IMR-90 (cell line): ENCODE measurements around the gene PIK3IP1. TPM values are rescaled to one million over a fixed set of nuclear protein-coding genes. Genes with fewer than 3 reads are reported as not detected.

Experiments
- ATAC-seq: fragments of 200-7000 bp; cut with Tn5 transposase; 2 replicates; pipeline ENCODE4 v1.9.1; 2020; ENCODE audit warnings: low read depth, mild to moderate bottlenecking, moderate library complexity
- BruUV-seq: library from RNA; stranded (reverse); fragments of 400-500 nt; replicated peaks from 2 replicates; lab custom pipeline; 2021; lab: Mats Ljungman, UMichigan
- CTCF ChIA-PET: fragments of 300-600 bp; formaldehyde crosslinking; extraction: SDS; loops from one replicate; lab custom pipeline; 2021; ENCODE audit warnings: antibody characterized with exemption; lab: Yijun Ruan, JAX
- POLR2A ChIA-PET: fragments of 300-600 bp; sonication (Branson Sonifier 250); formaldehyde crosslinking; loops from one replicate; lab custom pipeline; 2022; ENCODE audit warnings: antibody characterized with exemption; ENCODE audit not compliant: unreplicated experiment; lab: Charles Lee
- DNase-seq: peaks from one replicate; pipeline ENCODE4 v3.0.0; 2013
- H2AFZ ChIP-seq: replicated peaks from 2 replicates; pipeline ENCODE3; 2013; ENCODE audit warnings: low read length, mild to moderate bottlenecking; ENCODE audit not compliant: poor library complexity
- H2AK5ac ChIP-seq: 2 replicates; pipeline ENCODE4 v1.6.1; 2013; ENCODE audit warnings: low read depth, low read length, inconsistent platforms
- H2AK9ac ChIP-seq: replicated peaks from 2 replicates; pipeline ENCODE3; 2013; ENCODE audit warnings: mild to moderate bottlenecking, low read depth, low read length, moderate library complexity; ENCODE audit not compliant: poor library complexity
- H2BK120ac ChIP-seq: 2 replicates; pipeline ENCODE4 v1.6.1; 2013; ENCODE audit warnings: low read depth, low read length, inconsistent platforms
- H2BK15ac ChIP-seq: 3 replicates; pipeline ENCODE4 v1.6.1; 2013; ENCODE audit warnings: low read depth, low read length, inconsistent platforms
- H2BK20ac ChIP-seq: 2 replicates; pipeline ENCODE4 v1.6.1; 2013; ENCODE audit warnings: low read depth, mild to moderate bottlenecking, inconsistent platforms, low read length, moderate library complexity
- H2BK5ac ChIP-seq: 2 replicates; pipeline ENCODE4 v1.6.1; 2013; ENCODE audit warnings: mild to moderate bottlenecking, low read depth, low read length, inconsistent platforms; ENCODE audit not compliant: poor library complexity, severe bottlenecking
- H3K14ac ChIP-seq: replicated peaks from 2 replicates; pipeline ENCODE4 v1.6.1; 2013; ENCODE audit warnings: low read depth, low read length, inconsistent platforms
- H3K18ac ChIP-seq: 2 replicates; pipeline ENCODE4 v1.6.1; 2013; ENCODE audit warnings: low read depth, low read length, control low read depth
- H3K23ac ChIP-seq: 2 replicates; pipeline ENCODE4 v1.6.1; 2013; ENCODE audit warnings: low read depth, low read length, inconsistent platforms
- H3K27ac ChIP-seq: 2 replicates; pipeline ENCODE4 v1.5.1; 2013; ENCODE audit warnings: mild to moderate bottlenecking, control low read depth, low read length; ENCODE audit not compliant: insufficient read depth
- H3K27me3 ChIP-seq: 2 replicates; pipeline ENCODE4 v1.6.1; 2013; ENCODE audit warnings: low read length; ENCODE audit not compliant: control insufficient read depth, insufficient read depth
- H3K36me3 ChIP-seq: 2 replicates; pipeline ENCODE4 v1.6.1; 2013; ENCODE audit warnings: low read length, mixed read lengths; ENCODE audit not compliant: control insufficient read depth, insufficient read depth
- H3K4ac ChIP-seq: 2 replicates; pipeline ENCODE4 v1.6.1; 2013; ENCODE audit warnings: low read depth, low read length, inconsistent platforms
- H3K4me1 ChIP-seq: 2 replicates; pipeline ENCODE4 v1.6.1; 2013; ENCODE audit warnings: low read length, mixed read lengths; ENCODE audit not compliant: control insufficient read depth, insufficient read depth
- H3K4me2 ChIP-seq: 2 replicates; pipeline ENCODE4 v1.6.1; 2013; ENCODE audit warnings: low read depth, mild to moderate bottlenecking, control low read depth, low read length, moderate library complexity
- H3K4me3 ChIP-seq: 2 replicates; pipeline ENCODE4 v1.5.1; 2013; ENCODE audit warnings: low read depth, mild to moderate bottlenecking, control low read depth, low read length, moderate library complexity; ENCODE audit not compliant: insufficient read depth
- H3K56ac ChIP-seq: 2 replicates; pipeline ENCODE4 v1.6.1; 2013; ENCODE audit warnings: low read length, inconsistent platforms; ENCODE audit not compliant: insufficient read depth; ENCODE audit errors: extremely low read depth
- H3K79me1 ChIP-seq, 2 experiments: 2 replicates each; pipeline ENCODE4 v1.6.1; 2013; ENCODE audit warnings: low read length in 2 of 2, inconsistent platforms in 1 of 2, low read depth in 1 of 2
- H3K9ac ChIP-seq: 2 replicates; pipeline ENCODE4 v1.6.1; 2013; ENCODE audit warnings: low read depth, low read length, control low read depth
- H3K9me1 ChIP-seq: 2 replicates; pipeline ENCODE4 v1.6.1; 2013; ENCODE audit warnings: low read length, inconsistent platforms; ENCODE audit not compliant: insufficient read depth
- H3K9me3 ChIP-seq: 2 replicates; pipeline ENCODE4 v1.6.1; 2013; ENCODE audit warnings: low read length; ENCODE audit not compliant: control insufficient read depth, insufficient read depth
- H4K20me1 ChIP-seq: 2 replicates; pipeline ENCODE4 v1.6.1; 2013; ENCODE audit warnings: low read length, inconsistent platforms; ENCODE audit not compliant: insufficient read depth
- H4K5ac ChIP-seq: 2 replicates; pipeline ENCODE4 v1.6.1; 2013; ENCODE audit warnings: mild to moderate bottlenecking, low read depth, low read length, control low read depth
- H4K8ac ChIP-seq, 2 experiments: 2 replicates each; pipeline ENCODE4 v1.6.1; 2013; ENCODE audit warnings: low read depth in 2 of 2, low read length in 2 of 2, control low read depth in 1 of 2, inconsistent platforms in 1 of 2
- H4K91ac ChIP-seq: 2 replicates; pipeline ENCODE4 v1.6.1; 2013; ENCODE audit warnings: low read depth, low read length, inconsistent platforms; ENCODE audit not compliant: insufficient read depth
- BHLHE40 ChIP-seq: fragments of 150-350 bp; IDR thresholded peaks from 2 replicates; pipeline ENCODE4 v1.6.1; 2016; ENCODE audit warnings: mild to moderate bottlenecking, low read depth, low read length
- CEBPB ChIP-seq: IDR thresholded peaks from 2 replicates; pipeline ENCODE4 v1.6.1; 2012; ENCODE audit warnings: low read depth, low read length, improper control_type of control experiment
- CHD1 ChIP-seq: IDR thresholded peaks from 2 replicates; pipeline ENCODE4 v1.6.1; 2012; ENCODE audit warnings: low read depth, low read length, improper control_type of control experiment
- MAFK ChIP-seq: IDR thresholded peaks from 2 replicates; pipeline ENCODE4 v1.6.1; 2012; ENCODE audit warnings: low read depth, low read length, improper control_type of control experiment
- MXI1 ChIP-seq: IDR thresholded peaks from 2 replicates; pipeline ENCODE4 v1.6.1; 2012; ENCODE audit warnings: low read depth, mild to moderate bottlenecking, low read length, moderate library complexity, borderline replicate concordance
- NFE2L2 ChIP-seq: fragments of 150-350 bp; IDR thresholded peaks from 2 replicates; pipeline ENCODE4 v1.6.1; 2016; ENCODE audit warnings: low read depth, mild to moderate bottlenecking, low read length
- POLR2A ChIP-seq: IDR thresholded peaks from 2 replicates; pipeline ENCODE4 v1.6.1; 2012; ENCODE audit warnings: mild to moderate bottlenecking, low read depth, low read length
- RAD21 ChIP-seq: IDR thresholded peaks from 2 replicates; pipeline ENCODE4 v1.6.1; 2012; ENCODE audit warnings: low read length, improper control_type of control experiment
- RCOR1 ChIP-seq: IDR thresholded peaks from 2 replicates; pipeline ENCODE4 v1.6.1; 2012; ENCODE audit warnings: mild to moderate bottlenecking, low read length, improper control_type of control experiment; ENCODE audit not compliant: insufficient replicate concordance
- RFX5 ChIP-seq: IDR thresholded peaks from 2 replicates; pipeline ENCODE4 v1.8.0; 2012; ENCODE audit warnings: low read depth, mild to moderate bottlenecking, low read length, moderate library complexity
- SMC3 ChIP-seq: fragments of 150-350 bp; IDR thresholded peaks from 2 replicates; pipeline ENCODE4 v1.6.1; 2016; ENCODE audit warnings: low read depth, mild to moderate bottlenecking, antibody characterized with exemption, low read length, moderate library complexity
- WGBS, 2 experiments: methylation state at CpG; one replicate each; pipeline versions ENCODE4 v1.1.5 to v1.1.7; 2013; ENCODE audit warnings: missing lambda C conversion rate in 2 of 2; ENCODE audit not compliant: insufficient read length in 1 of 2; ENCODE audit errors: extremely low coverage in 2 of 2; 5-methylcytosine and 5-hydroxymethylcytosine counted together
- dilution Hi-C: fragments of 300-500 bp; cut with HindIII; formaldehyde crosslinking; loops from one replicate; pipeline ENCODE4 v1.14.3; 2018; ENCODE audit warnings: low sequenced_read_pairs; ENCODE audit not compliant: unreplicated experiment
- in situ Hi-C: fragments of 300-500 bp; cut with MboI; formaldehyde crosslinking; loops from 3 replicates; pipeline ENCODE4 v1.14.3; 2019; ENCODE audit warnings: low sequenced_read_pairs, inconsistent platforms, mixed read lengths
- intact Hi-C: fragments of 100-400 bp; cut with micrococcal nuclease; formaldehyde crosslinking; loops from 2 replicates; pipeline ENCODE4 v1.10.0; 2022
- polyA plus RNA-seq, 3 experiments: library from polyadenylated mRNA; depleted of rRNA; stranded (reverse); fragments of >200 nt; gene quantifications; 2 replicates each; pipeline ENCODE4 v1.2.3, GENCODE V29; 2012; ENCODE audit warnings: low replicate concordance in 1 of 3
- total RNA-seq: library from RNA; depleted of rRNA; stranded (reverse); fragments of >200 nt; gene quantifications from 2 replicates; pipeline ENCODE4 v1.2.3, GENCODE V29; 2012
- TF ChIP-seq, protein P1 (sequence below): fragments of 150-350 bp; IDR thresholded peaks from 2 replicates; pipeline ENCODE4 v1.6.1; 2017; ENCODE audit warnings: mild to moderate bottlenecking, antibody characterized with exemption, low read length, low read depth
- TF ChIP-seq, protein P2 (sequence below): fragments of 150-350 bp; IDR thresholded peaks from 2 replicates; pipeline ENCODE4 v1.6.1; 2016; ENCODE audit warnings: low read depth, mild to moderate bottlenecking, low read length, moderate library complexity, borderline replicate concordance
- TF ChIP-seq, protein P3 (sequence below): conservative IDR thresholded peaks from 2 replicates; pipeline ENCODE4 v1.5.1; 2012; ENCODE audit warnings: mild to moderate bottlenecking, low read depth, low read length, improper control_type of control experiment

Gene PIK3IP1
- total and polyA plus RNA-seq, 2 of the 4 experiments (the other 2 are of a cell fraction): 12.9 to 17.6 TPM

DNA sequence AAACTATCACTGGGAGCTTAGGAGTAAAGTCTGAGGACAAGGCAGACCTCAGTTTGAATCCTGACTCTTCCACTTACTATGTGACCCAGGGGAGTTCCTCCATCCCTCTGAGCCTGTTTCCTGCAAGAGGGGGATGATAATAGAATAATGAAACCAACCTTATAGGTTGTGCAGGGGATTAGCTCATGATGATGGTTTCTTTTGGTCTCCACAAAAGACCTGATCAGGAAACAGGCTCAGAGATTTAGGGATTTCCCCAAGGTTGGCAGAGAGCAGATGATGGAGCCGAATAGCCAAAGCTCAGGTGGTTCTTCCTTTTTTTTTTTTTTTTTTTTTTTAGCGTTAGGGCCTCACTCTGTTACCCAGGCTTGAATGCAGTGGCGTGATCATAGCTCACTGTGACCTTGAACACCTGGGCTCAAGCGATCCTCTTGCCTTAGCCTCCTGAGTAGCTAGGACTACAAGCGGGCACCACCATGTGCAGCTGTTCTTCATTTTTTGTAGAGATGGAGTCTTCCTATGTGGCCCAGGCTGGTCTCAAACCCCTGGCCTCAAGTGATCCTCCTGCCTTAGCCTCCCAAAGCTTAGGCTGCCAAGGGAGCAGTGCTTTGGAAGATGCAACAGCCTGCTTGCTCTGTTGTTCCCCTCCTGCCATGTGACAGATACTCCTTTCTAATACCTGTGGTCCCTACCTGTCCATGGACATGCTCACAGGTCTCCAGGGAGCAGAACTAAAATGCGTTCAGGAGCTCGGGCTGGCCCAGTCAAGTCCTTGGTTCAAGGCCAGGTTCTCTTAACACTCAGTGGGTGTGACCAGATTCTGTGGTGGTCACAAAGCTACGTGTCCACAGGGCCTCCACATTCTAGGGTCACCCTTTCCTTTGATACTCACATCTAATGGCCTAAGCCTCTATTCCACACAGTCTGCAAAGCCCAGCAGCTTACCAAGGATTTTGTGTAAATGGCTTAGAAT, 31.6 kb upstream of the PIK3IP1 start:
- CTCF ChIA-PET: no interaction called here
- no peak for DNase-seq
- Histone ChIP-seq H3K9me3 (no peaks in the 10 kb centered on the region), H3K14ac (no peak overlapping the region), H2BK120ac (no peak overlapping the region), H3K4me3 (no peak overlapping the region), H3K9me1 (peaks cover 12% of the 10 kb centered on the region; the same call in 1 of the 2 replicates), H4K8ac (no peak overlapping the region), H3K27me3 (no peaks in the 10 kb centered on the region), H2BK20ac (no peak overlapping the region), H4K20me1 (peaks cover 7% of the 10 kb centered on the region; the same call in 1 of the 2 replicates), H2BK5ac (no peak overlapping the region), H4K91ac (no peak overlapping the region), H3K27ac (no peak overlapping the region), H2AK5ac (no peak overlapping the region), H3K36me3 (peaks cover 32% of the 10 kb centered on the region), H2AK9ac (no peak overlapping the region), H3K9ac (no peak overlapping the region), H3K4me2 (no peak overlapping the region), H3K4me1 (peaks cover 6% of the 10 kb centered on the region; the same call in 1 of the 2 replicates), H3K23ac (no peak overlapping the region), H3K18ac (no peak overlapping the region), H3K56ac (no peak overlapping the region), H2AFZ (no peak overlapping the region), H3K79me1 (peaks cover 0 to 13% of the 10 kb centered on the region in 2 experiments; a peak in 3 of 4 replicates), H3K4ac (no peak overlapping the region), H2BK15ac (no peak overlapping the region), H4K5ac (no peak overlapping the region)
- dilution Hi-C loops (no loop called here), in situ Hi-C loops (no loop called here), intact Hi-C loops (no loop called here)
- no TSS peak for BruUV-seq
- ATAC-seq: no peak
- WGBS, 2 experiments: 94% methylated on average over 3 of the region's 8 CpGs; no CpG with 5 or more reads in 1 of the 2 experiments
- POLR2A ChIA-PET: interaction anchor here (0.6 kb wide), 1 partner anchor 13 kb away, joined by 4 read pairs; no protein-coding TSS in a partner anchor
- TF ChIP-seq MAFK (no peak), MXI1 (no peak), CEBPB (no peak), RAD21 (no peak), RFX5 (no peak), SMC3 (no peak), CHD1 (no peak), BHLHE40 (no peak), POLR2A (no peak), RCOR1 (no peak), NFE2L2 (no peak)
- TF ChIP-seq, protein P1, sequence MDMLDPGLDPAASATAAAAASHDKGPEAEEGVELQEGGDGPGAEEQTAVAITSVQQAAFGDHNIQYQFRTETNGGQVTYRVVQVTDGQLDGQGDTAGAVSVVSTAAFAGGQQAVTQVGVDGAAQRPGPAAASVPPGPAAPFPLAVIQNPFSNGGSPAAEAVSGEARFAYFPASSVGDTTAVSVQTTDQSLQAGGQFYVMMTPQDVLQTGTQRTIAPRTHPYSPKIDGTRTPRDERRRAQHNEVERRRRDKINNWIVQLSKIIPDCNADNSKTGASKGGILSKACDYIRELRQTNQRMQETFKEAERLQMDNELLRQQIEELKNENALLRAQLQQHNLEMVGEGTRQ: no peak
- TF ChIP-seq, protein P2, sequence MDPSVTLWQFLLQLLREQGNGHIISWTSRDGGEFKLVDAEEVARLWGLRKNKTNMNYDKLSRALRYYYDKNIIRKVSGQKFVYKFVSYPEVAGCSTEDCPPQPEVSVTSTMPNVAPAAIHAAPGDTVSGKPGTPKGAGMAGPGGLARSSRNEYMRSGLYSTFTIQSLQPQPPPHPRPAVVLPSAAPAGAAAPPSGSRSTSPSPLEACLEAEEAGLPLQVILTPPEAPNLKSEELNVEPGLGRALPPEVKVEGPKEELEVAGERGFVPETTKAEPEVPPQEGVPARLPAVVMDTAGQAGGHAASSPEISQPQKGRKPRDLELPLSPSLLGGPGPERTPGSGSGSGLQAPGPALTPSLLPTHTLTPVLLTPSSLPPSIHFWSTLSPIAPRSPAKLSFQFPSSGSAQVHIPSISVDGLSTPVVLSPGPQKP: no peak
- TF ChIP-seq, protein P3, sequence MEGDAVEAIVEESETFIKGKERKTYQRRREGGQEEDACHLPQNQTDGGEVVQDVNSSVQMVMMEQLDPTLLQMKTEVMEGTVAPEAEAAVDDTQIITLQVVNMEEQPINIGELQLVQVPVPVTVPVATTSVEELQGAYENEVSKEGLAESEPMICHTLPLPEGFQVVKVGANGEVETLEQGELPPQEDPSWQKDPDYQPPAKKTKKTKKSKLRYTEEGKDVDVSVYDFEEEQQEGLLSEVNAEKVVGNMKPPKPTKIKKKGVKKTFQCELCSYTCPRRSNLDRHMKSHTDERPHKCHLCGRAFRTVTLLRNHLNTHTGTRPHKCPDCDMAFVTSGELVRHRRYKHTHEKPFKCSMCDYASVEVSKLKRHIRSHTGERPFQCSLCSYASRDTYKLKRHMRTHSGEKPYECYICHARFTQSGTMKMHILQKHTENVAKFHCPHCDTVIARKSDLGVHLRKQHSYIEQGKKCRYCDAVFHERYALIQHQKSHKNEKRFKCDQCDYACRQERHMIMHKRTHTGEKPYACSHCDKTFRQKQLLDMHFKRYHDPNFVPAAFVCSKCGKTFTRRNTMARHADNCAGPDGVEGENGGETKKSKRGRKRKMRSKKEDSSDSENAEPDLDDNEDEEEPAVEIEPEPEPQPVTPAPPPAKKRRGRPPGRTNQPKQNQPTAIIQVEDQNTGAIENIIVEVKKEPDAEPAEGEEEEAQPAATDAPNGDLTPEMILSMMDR: no peak
